Uterus (tissue), 4 donors: ENCODE data around the gene KPNA1. TPM values are rescaled to one million over a fixed set of nuclear protein-coding genes. Genes with fewer than 3 reads are reported as not detected.
"Not testable (repeated sequence)": the region's sequence is repeated elsewhere in the genome, so short reads cannot be mapped to it uniquely, and the experiment has no call there.

Experiments used
- DNase-seq, 2 donors: peaks; one replicate each; pipeline ENCODE4 v3.0.0-alpha.2; 2019 to 2020
- H3K27ac ChIP-seq, 2 donors: fragments of 200-600 bp; sonication (generic); 1 replicate in 1 of 2; 2 replicates in 1 of 2; pipeline ENCODE4 v1.5.1; 2016 to 2018
- H3K27me3 ChIP-seq, 2 donors: fragments of 200-600 bp; sonication (generic); one replicate each; pipeline ENCODE4 v1.5.1; 2018 to 2019; ENCODE audit warnings: control low read depth in 1 of 2
- H3K36me3 ChIP-seq, 2 donors: fragments of 200-600 bp; sonication (generic); one replicate each; pipeline ENCODE4 v1.5.1; 2019; ENCODE audit warnings: control low read depth in 1 of 2
- H3K4me1 ChIP-seq, 2 donors: fragments of 200-600 bp; sonication (generic); one replicate each; pipeline ENCODE4 v1.5.1; 2018 to 2019; ENCODE audit warnings: control low read depth in 1 of 2
- H3K4me3 ChIP-seq, 2 donors: fragments of 200-600 bp; sonication (generic); 1 replicate in 1 of 2; 2 replicates in 1 of 2; pipeline ENCODE4 v1.5.1; 2018 to 2019; ENCODE audit warnings: mild to moderate bottlenecking in 1 of 2
- H3K9me3 ChIP-seq, 2 donors: fragments of 200-600 bp; sonication (generic); one replicate each; pipeline ENCODE4 v1.5.1; 2019; ENCODE audit warnings: control low read depth in 1 of 2
- POLR2A ChIP-seq, 2 donors: fragments of 450-650 bp; IDR thresholded peaks; one replicate each; pipeline ENCODE4 v1.6.1; 2016; ENCODE audit warnings: antibody characterized with exemption in 2 of 2, mild to moderate bottlenecking in 1 of 2, moderate library complexity in 1 of 2
- intact Hi-C: fragments of 100-400 bp; cut with DNase I; formaldehyde crosslinking; loops from one replicate; pipeline ENCODE4 v1.15.1; 2023; ENCODE audit warnings: low total_unique reads
- total RNA-seq, 4 donors: library from RNA; depleted of rRNA in 3 of 4; stranded (reverse); fragments of >200 nt in 3 of 4; gene quantifications; one replicate each; pipeline versions ENCODE4 v1.1.0 to v1.2.4, GENCODE V29; 2014 to 2023
- TF ChIP-seq, protein P1 (sequence below), 4 experiments: fragments of 200-600 bp in 2 of 4; fragments of 450-650 bp in 2 of 4; sonication (generic) in 2 of 4; IDR thresholded peaks; one replicate each; pipeline ENCODE4 v1.5.1; 2016 to 2019; ENCODE audit warnings: antibody characterized with exemption in 4 of 4, mild to moderate bottlenecking in 2 of 4, moderate library complexity in 1 of 4
- donor health status: DM: yes; HTN: yes; CAD: no.

KPNA1 gene
- total RNA-seq, 4 donors from 2014 or later: 37.4 to 88.3 (median 46.4) TPM

DNA sequence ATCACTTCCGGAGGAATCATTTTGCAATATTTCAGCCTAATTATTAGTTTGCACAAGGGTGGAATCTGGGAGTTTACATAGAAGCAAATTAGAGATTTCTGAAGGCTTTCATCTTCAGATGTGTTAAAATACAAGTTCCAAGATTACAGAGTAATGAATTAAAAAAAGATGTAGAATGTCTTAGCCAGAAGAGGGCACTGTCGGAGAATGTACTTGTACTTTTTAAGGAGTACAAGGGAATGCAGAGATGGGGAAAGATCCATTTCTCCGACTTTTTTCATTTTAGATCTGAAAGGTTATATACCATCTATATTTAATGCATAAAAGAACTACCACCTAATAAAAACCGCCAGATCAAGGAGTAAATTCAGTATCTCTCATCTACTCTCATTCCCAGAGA is 55.7 kb downstream of the KPNA1 start:
- Histone ChIP-seq H3K9me3 (no peaks in the 10 kb centered on the region), H3K27me3 (no peaks in the 10 kb centered on the region), H3K4me3 (no peak overlapping the region), H3K36me3 (no peaks in the 10 kb centered on the region), H3K4me1 (no peaks in the 10 kb centered on the region), H3K27ac (no peak overlapping the region)
- TF ChIP-seq POLR2A (IDR thresholded peaks at IDR 0.05): no peak
- TF ChIP-seq, protein P1, sequence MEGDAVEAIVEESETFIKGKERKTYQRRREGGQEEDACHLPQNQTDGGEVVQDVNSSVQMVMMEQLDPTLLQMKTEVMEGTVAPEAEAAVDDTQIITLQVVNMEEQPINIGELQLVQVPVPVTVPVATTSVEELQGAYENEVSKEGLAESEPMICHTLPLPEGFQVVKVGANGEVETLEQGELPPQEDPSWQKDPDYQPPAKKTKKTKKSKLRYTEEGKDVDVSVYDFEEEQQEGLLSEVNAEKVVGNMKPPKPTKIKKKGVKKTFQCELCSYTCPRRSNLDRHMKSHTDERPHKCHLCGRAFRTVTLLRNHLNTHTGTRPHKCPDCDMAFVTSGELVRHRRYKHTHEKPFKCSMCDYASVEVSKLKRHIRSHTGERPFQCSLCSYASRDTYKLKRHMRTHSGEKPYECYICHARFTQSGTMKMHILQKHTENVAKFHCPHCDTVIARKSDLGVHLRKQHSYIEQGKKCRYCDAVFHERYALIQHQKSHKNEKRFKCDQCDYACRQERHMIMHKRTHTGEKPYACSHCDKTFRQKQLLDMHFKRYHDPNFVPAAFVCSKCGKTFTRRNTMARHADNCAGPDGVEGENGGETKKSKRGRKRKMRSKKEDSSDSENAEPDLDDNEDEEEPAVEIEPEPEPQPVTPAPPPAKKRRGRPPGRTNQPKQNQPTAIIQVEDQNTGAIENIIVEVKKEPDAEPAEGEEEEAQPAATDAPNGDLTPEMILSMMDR (IDR thresholded peaks at IDR 0.05): peak; percentile 29 to 41 (median 32)
- no peak for DNase-seq
- intact Hi-C loops: no loop called here

- intact Hi-C loops: no loop called here
- Histone ChIP-seq H3K9me3 (no peaks in the 10 kb centered on the region), H3K36me3 (no peaks in the 10 kb centered on the region)
These were observed 57.0 kb downstream of the KPNA1 start for GRCh38 chr3:122457706-122458105.

DNA sequence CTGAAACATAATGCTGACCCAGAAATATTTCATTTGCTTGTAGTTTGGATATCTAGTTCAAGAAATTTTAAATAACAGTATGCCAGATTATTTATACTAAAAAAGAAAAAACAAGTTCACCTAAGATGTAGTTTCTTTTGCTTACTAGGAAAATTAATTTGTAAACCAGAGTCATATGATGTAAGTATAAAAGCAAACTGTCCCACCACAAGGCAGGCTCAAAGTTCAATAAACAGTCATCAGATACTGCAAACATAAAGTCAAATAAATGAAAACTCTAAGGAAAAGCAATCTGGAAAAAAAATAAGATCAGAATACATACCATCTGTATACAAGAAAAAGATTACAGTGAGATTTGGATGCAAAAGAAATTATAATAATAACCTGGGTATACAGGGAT is 58.7 kb downstream of the KPNA1 start:
- no peak for DNase-seq
- no peaks in the 10 kb centered on the region for H3K36me3 ChIP-seq
- no peaks in the 10 kb centered on the region for H3K27me3 ChIP-seq
- no peak for TF ChIP-seq POLR2A (IDR thresholded peaks at IDR 0.05)
- TF ChIP-seq, protein P1 (IDR thresholded peaks at IDR 0.05): no peak
- H3K27ac ChIP-seq: no peak overlapping the region
- H3K4me3 ChIP-seq: no peak overlapping the region
- H3K9me3 ChIP-seq: no peaks in the 10 kb centered on the region
- no peaks in the 10 kb centered on the region for H3K4me1 ChIP-seq
- intact Hi-C loops: no loop called here

More at GRCh38 chr3:122457706-122458105, 57.0 kb downstream of the KPNA1 start:
- H3K4me3 ChIP-seq: no peak overlapping the region
- no peaks in the 10 kb centered on the region for H3K4me1 ChIP-seq
- no peaks in the 10 kb centered on the region for H3K27me3 ChIP-seq
- no peak for DNase-seq
- no peak overlapping the region for H3K27ac ChIP-seq
- TF ChIP-seq, protein P1 (IDR thresholded peaks at IDR 0.05): no peak
- no peak for TF ChIP-seq POLR2A (IDR thresholded peaks at IDR 0.05)

- intact Hi-C loops: no loop called here
- H3K36me3 ChIP-seq: no peaks in the 10 kb centered on the region
These were observed 63.4 kb downstream of the KPNA1 start for GRCh38 chr3:122451371-122451770.

GRCh38 chr3:122448218-122448617 is 66.5 kb downstream of the KPNA1 start:
- H3K4me3 ChIP-seq, H3K27ac ChIP-seq, H3K36me3 ChIP-seq, H3K4me1 ChIP-seq, intact Hi-C loops, H3K9me3 ChIP-seq, H3K27me3 ChIP-seq, DNase-seq: not testable (repeated sequence)

More at GRCh38 chr3:122451371-122451770, 63.4 kb downstream of the KPNA1 start:
- Histone ChIP-seq H3K27ac (no peak overlapping the region), H3K27me3 (no peaks in the 10 kb centered on the region), H3K4me3 (no peak overlapping the region), H3K4me1 (no peaks in the 10 kb centered on the region), H3K9me3 (no peaks in the 10 kb centered on the region)
- no peak for TF ChIP-seq POLR2A (IDR thresholded peaks at IDR 0.05)
- TF ChIP-seq, protein P1 (IDR thresholded peaks at IDR 0.05): no peak
- no peak for DNase-seq

DNA sequence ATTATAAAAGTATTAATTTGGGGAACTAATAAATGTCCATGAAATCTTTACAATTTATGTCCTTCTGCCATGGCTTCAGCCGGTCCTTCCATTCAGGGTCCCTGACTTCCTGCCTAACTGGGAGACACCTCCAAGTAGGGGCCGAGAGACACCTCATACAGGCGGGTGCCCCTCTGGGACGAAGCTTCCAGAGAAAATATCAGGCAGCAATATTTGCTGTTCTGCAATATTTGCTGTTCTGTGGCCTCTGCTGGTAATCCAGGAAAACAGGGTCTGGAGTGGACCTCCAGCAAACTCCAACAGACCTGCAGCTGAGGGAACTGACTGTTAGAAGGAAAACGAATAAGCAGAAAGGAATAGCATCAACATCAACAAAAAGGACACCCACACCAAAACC is 70.2 kb downstream of the KPNA1 start:
- H3K36me3 ChIP-seq, H3K4me1 ChIP-seq, H3K27me3 ChIP-seq, DNase-seq, H3K4me3 ChIP-seq, intact Hi-C loops, H3K27ac ChIP-seq, H3K9me3 ChIP-seq: not testable (repeated sequence)

GRCh38 chr3:122443762-122444490 is 70.8 kb downstream of the KPNA1 start:
- H3K9me3 ChIP-seq, H3K4me1 ChIP-seq, DNase-seq, H3K27ac ChIP-seq, H3K36me3 ChIP-seq, H3K27me3 ChIP-seq, intact Hi-C loops, H3K4me3 ChIP-seq: not testable (repeated sequence)
